Activated T-cell treated with anti-CD3 and anti-CD28 coated beads for 4 hours (primary cell): ENCODE results near the gene CNOT1.
"Not testable (repeated sequence)": the region's sequence is repeated elsewhere in the genome, so short reads cannot be mapped to it uniquely, and the experiment has no call there.

Source experiments
- DNase-seq: peaks from one replicate; pipeline ENCODE4 v3.0.0-alpha.2; 2020

The CNOT1 gene

GRCh38 chr16:58579587-58579986 is 50.0 kb downstream of the CNOT1 start:
- no peak for DNase-seq

GRCh38 chr16:58578642-58579041 is 51.0 kb downstream of the CNOT1 start:
- DNase-seq: no peak

GRCh38 chr16:58577141-58577540 is 52.5 kb downstream of the CNOT1 start:
- no peak for DNase-seq

- DNase-seq: no peak
Measured at GRCh38 chr16:58574895-58575294, 54.7 kb downstream of the CNOT1 start.

GRCh38 chr16:58565697-58566096 is 63.9 kb downstream of the CNOT1 start:
- not testable (repeated sequence) for DNase-seq

GRCh38 chr16:58563775-58564174 is 65.9 kb downstream of the CNOT1 start:
- no peak for DNase-seq

- DNase-seq: no peak
Measured at GRCh38 chr16:58563235-58563634, 66.4 kb downstream of the CNOT1 start.

- DNase-seq: no peak
Measured at GRCh38 chr16:58556678-58557077, 72.9 kb downstream of the CNOT1 start.

GRCh38 chr16:58551496-58551895 is 78.1 kb downstream of the CNOT1 start:
- no peak for DNase-seq

GRCh38 chr16:58548378-58548777 is 81.2 kb downstream of the CNOT1 start:
- DNase-seq: no peak

GRCh38 chr16:58543685-58544084 is 85.9 kb downstream of the CNOT1 start:
- DNase-seq: no peak

- no peak for DNase-seq
Measured at GRCh38 chr16:58542291-58542690, 87.3 kb downstream of the CNOT1 start.

- no peak for DNase-seq
Measured at GRCh38 chr16:58541711-58542110, 87.9 kb downstream of the CNOT1 start.

GRCh38 chr16:58537124-58537906 is 92.3 kb downstream of the CNOT1 start:
- DNase-seq: no peak

- DNase-seq: no peak
Measured at GRCh38 chr16:58536278-58536677, 93.3 kb downstream of the CNOT1 start.

GRCh38 chr16:58535100-58535499 is 94.5 kb downstream of the CNOT1 start:
- DNase-seq: no peak

- DNase-seq: no peak
Measured at GRCh38 chr16:58533751-58534470, 95.7 kb downstream of the CNOT1 start.

GRCh38 chr16:58532414-58532813 is 97.2 kb downstream of the CNOT1 start:
- no peak for DNase-seq

GRCh38 chr16:58530179-58530578 is 99.4 kb downstream of the CNOT1 start:
- DNase-seq: no peak

GRCh38 chr16:58519707-58520106 is 109.9 kb downstream of the CNOT1 start:
- no peak for DNase-seq

GRCh38 chr16:58518980-58519368 is 110.7 kb downstream of the CNOT1 start:
- no peak for DNase-seq

GRCh38 chr16:58518083-58518979 is 111.3 kb downstream of the CNOT1 start:
- DNase-seq: no peak

GRCh38 chr16:58516768-58517107 is 112.9 kb downstream of the CNOT1 start:
- no peak for DNase-seq
